ENCODE data around the gene KRTAP13-2. TPM values are rescaled to one million over a fixed set of nuclear protein-coding genes. Genes with fewer than 3 reads are reported as not detected.

KRTAP13-2 gene
- total and polyA plus RNA-seq, 9 of the 15 experiments (the other 6 are each of a cell fraction or from before 2014, with no cell fraction given): not detected

- TF ChIP-seq CUX1 (CRISPR knock-in tag; IDR thresholded peaks at IDR 0.05) (no peak), ZNF764 (CRISPR knock-in tag; IDR thresholded peaks at IDR 0.05; ENCODE audit: low read depth) (no peak)
These were observed 33.4 kb downstream of the KRTAP13-2 start (continued) for GRCh38 chr21:30338717-30339116.

GRCh38 chr21:30337772-30338171 is 34.3 kb downstream of the KRTAP13-2 start:
- intact Hi-C loops (cut with micrococcal nuclease): no loop called here
- Histone ChIP-seq H3K4me2 (ENCODE audit: insufficient read depth, low read length) (no peak overlapping the region), H4K20me1 (replicated peaks; ENCODE audit: control insufficient read depth, insufficient read depth, low read length) (no peaks in the 10 kb centered on the region), H3K4me1 (replicated peaks in 1 of 2; ENCODE audit: control insufficient read depth in 2 of 2, insufficient read depth in 2 of 2, low read length in 2 of 2) (no peaks in the 10 kb centered on the region), H3K9ac (ENCODE audit: insufficient read depth in 1 of 2, low read depth in 2 of 2, low read length in 2 of 2) (no peak overlapping the region), H3K36me3 (ENCODE audit: control insufficient read depth, insufficient read depth, low read length) (no peaks in the 10 kb centered on the region), H3K4me3 (no peak overlapping the region), H3K9me1 (ENCODE audit: control insufficient read depth, insufficient read depth, low read length) (no peaks in the 10 kb centered on the region), H2AFZ (ENCODE audit: low read depth, low read length) (no peak overlapping the region), H3K79me2 (ENCODE audit: control insufficient read depth, insufficient read depth, low read length) (no peaks in the 10 kb centered on the region), H3K27ac (ENCODE audit: extremely low read depth, low read depth, low read length) (no peak overlapping the region), H3K27me3 (ENCODE audit: control insufficient read depth in 2 of 2, insufficient read depth in 2 of 2, low read length in 2 of 2) (no peaks in the 10 kb centered on the region), H3K9me3 (replicated peaks; ENCODE audit: control insufficient read depth, insufficient read depth, low read depth, low read length) (no peaks in the 10 kb centered on the region)
- POLR2A ChIA-PET: no interaction called here
- ATAC-seq (no peak), FAIRE-seq (no peak), DNase-seq (ENCODE audit: extremely low read depth in 1 of 4, low spot score in 3 of 4) (no peak)
- in situ Hi-C loops (cut with MboI): no loop called here
- TF ChIP-seq NFXL1 (CRISPR knock-in tag; IDR thresholded peaks at IDR 0.05): no peak
- no peak for TF ChIP-seq MLX (CRISPR knock-in tag; conservative IDR thresholded peaks at IDR 0.05)
- no peak for TF ChIP-seq DMBX1 (CRISPR knock-in tag; IDR thresholded peaks at IDR 0.05; ENCODE audit: borderline replicate concordance)
- TF ChIP-seq JUNB (CRISPR knock-in tag; conservative IDR thresholded peaks at IDR 0.05): no peak
- TF ChIP-seq RBM25 (IDR thresholded peaks at IDR 0.05; ENCODE audit: low read depth, low read length, severe bottlenecking): no peak
- no peak for TF ChIP-seq USF1 (CRISPR knock-in tag; IDR thresholded peaks at IDR 0.05)
- TF ChIP-seq ARID1B (IDR thresholded peaks at IDR 0.05): no peak
- no peak for TF ChIP-seq XRCC5 (IDR thresholded peaks at IDR 0.05; ENCODE audit: low read depth, low read length)
- CTCF ChIA-PET (ENCODE audit: low intra/inter-chr PET ratio): no interaction called here
- no TSS peak for BruUV-seq (replicated peaks)

All from K562 (cell line).